Measurements from ENCODE around the gene TBC1D22B. TPM values are rescaled to one million over a fixed set of nuclear protein-coding genes. Genes with fewer than 3 reads are reported as not detected.

Gene TBC1D22B
- total RNA-seq, 1 experiment from 2014 or later, result 12.9 TPM

GRCh38 chr6:37279366-37280134, 22.0 kb downstream of the TBC1D22B start:
- Histone ChIP-seq H3K23me2 (ENCODE audit: insufficient read length, low read depth, low read length, poor library complexity, severe bottlenecking) (no peaks in the 10 kb centered on the region), H3K79me2 (ENCODE audit: insufficient read depth, low read length) (no peaks in the 10 kb centered on the region), H4K91ac (ENCODE audit: insufficient read length, low read depth, low read length) (no peak overlapping the region), H3K79me1 (ENCODE audit: insufficient read depth, low read depth, low read length, poor library complexity, severe bottlenecking) (no peaks in the 10 kb centered on the region), H4K20me1 (ENCODE audit: control insufficient read depth, insufficient read depth, insufficient read length) (peaks cover 2% of the 10 kb centered on the region), H2AFZ (ENCODE audit: low read length) (no peak overlapping the region), H3K4ac (ENCODE audit: low read depth, low read length) (no peak overlapping the region), H3K27me3 (ENCODE audit: insufficient read depth, low read length) (no peaks in the 10 kb centered on the region), H3K18ac (ENCODE audit: insufficient read length, low read depth, low read length) (no peak overlapping the region), H3K9me3 (ENCODE audit: control insufficient read depth, low read depth, low read length) (no peaks in the 10 kb centered on the region), H3K4me1 (ENCODE audit: insufficient read depth, low read length) (no peaks in the 10 kb centered on the region), H2BK120ac (ENCODE audit: low read depth, low read length, poor library complexity, severe bottlenecking) (no peak overlapping the region), H3K4me2 (ENCODE audit: insufficient read depth, insufficient read length, low read length) (no peak overlapping the region), H4K8ac (replicated peaks; ENCODE audit: insufficient read length, low read depth, low read length) (no peak overlapping the region), H3K9ac (ENCODE audit: extremely low read depth, insufficient read length, low read length) (no peak overlapping the region), H3K23ac (ENCODE audit: insufficient read length, low read depth, low read length) (no peak overlapping the region), H2BK15ac (ENCODE audit: low read depth, low read length) (no peak overlapping the region), H2BK12ac (ENCODE audit: insufficient read length, low read depth, low read length) (no peak overlapping the region), H3K27ac (ENCODE audit: insufficient read length, low read depth, low read length) (no peak overlapping the region), H4K5ac (ENCODE audit: insufficient read length, low read depth, low read length) (no peak overlapping the region), H3K14ac (ENCODE audit: insufficient read depth, low read length) (no peak overlapping the region), H3K56ac (ENCODE audit: insufficient read length, low read depth, low read length) (no peak overlapping the region), H2AK5ac (ENCODE audit: insufficient read length, low read length) (no peak overlapping the region), H3T11ph (ENCODE audit: low read length) (no peak overlapping the region), H2BK5ac (ENCODE audit: insufficient read length, low read length) (no peak overlapping the region), H2BK20ac (ENCODE audit: low read depth, low read length, poor library complexity, severe bottlenecking) (no peak overlapping the region)
- Mint-ChIP-seq H3K4me1 (no peaks in the 10 kb centered on the region), H3K27ac (no peak overlapping the region), H3K36me3 (ENCODE audit: insufficient read depth in 1 of 3, low read depth in 3 of 3) (peaks cover 12 to 41% (median 39%) of the 10 kb centered on the region in 3 experiments; a peak in 5 of 7 replicates), H3K4me3 (no peak overlapping the region), H3K27me3 (ENCODE audit: low read depth) (no peaks in the 10 kb centered on the region), H3K9me3 (no peaks in the 10 kb centered on the region)
- DNase-seq, result no peak
- no peak for TF ChIP-seq CTCF (conservative IDR thresholded peaks at IDR 0.05)
- no CpG with 5 or more reads among the region's 9 CpGs for WGBS (ENCODE audit: extremely low coverage, insufficient read length, low lambda C conversion rate)
